IPS-20b (cell line): ENCODE measurements around the gene SUFU.

Experiments used
- H3K27ac ChIP-seq: one replicate; pipeline ENCODE4 v1.5.1; 2013; ENCODE audit warnings: low read length
- H3K27me3 ChIP-seq: 2 replicates; pipeline ENCODE4 v1.6.1; 2013; ENCODE audit warnings: mild to moderate bottlenecking, low read length, inconsistent platforms; ENCODE audit not compliant: insufficient read depth
- H3K36me3 ChIP-seq: 2 replicates; pipeline ENCODE4 v1.6.1; 2013; ENCODE audit warnings: low read depth, mild to moderate bottlenecking, inconsistent platforms, low read length, moderate library complexity; ENCODE audit not compliant: insufficient read depth
- H3K4me1 ChIP-seq: 2 replicates; pipeline ENCODE4 v1.6.1; 2013; ENCODE audit warnings: mild to moderate bottlenecking, control low read depth, inconsistent platforms, low read length, moderate library complexity; ENCODE audit not compliant: insufficient read depth
- H3K4me3 ChIP-seq: 2 replicates; pipeline ENCODE4 v1.5.1; 2013; ENCODE audit warnings: mild to moderate bottlenecking, low read length, inconsistent platforms
- H3K9ac ChIP-seq: 2 replicates; pipeline ENCODE4 v1.6.1; 2013; ENCODE audit warnings: low read depth, mild to moderate bottlenecking, inconsistent platforms, low read length, moderate library complexity
- H3K9me3 ChIP-seq: 2 replicates; pipeline ENCODE4 v1.6.1; 2013; ENCODE audit warnings: mild to moderate bottlenecking, low read depth, low read length, inconsistent platforms; ENCODE audit not compliant: insufficient read depth

The SUFU gene

DNA sequence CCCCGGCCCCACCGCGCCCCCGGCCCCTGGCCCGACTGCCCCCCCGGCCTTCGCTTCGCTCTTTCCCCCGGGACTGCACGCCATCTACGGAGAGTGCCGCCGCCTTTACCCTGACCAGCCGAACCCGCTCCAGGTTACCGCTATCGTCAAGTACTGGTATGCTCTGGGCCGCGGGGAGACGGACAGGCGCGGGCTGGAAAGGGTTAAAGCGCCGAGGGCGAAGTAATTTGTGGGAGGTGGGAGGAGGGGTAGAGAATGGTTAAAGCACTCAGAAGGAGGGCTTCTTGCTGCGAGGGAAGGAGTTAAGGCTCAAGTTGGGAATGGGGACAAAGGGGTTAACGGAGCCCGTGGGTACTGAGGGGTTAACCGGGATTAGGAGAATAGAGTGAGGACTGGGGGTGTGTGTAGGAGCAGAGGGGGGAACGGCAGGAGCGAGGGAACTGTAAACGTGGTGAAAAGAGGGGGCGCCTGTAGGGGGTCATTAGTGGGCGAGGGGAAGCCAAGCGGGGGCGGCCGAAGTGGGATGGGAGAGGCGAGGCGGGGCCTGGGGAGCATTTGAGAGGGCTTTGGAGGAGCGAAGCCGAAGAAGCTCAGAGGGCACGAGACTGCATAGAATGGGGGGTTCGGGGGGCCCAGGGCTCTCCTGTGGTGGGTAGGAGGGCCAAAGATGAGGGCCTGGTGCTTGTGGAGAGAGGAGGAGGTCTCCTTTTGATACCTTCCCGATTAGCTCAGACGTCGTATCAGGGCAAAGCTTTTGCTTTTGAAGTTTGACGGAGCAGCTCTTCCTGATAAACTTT is 605 bp downstream of the SUFU start:
- Histone ChIP-seq H3K4me3 (peak overlapping the region; percentile 87), H3K9me3 (no peaks in the 10 kb centered on the region), H3K27me3 (peaks cover 15% of the 10 kb centered on the region), H3K4me1 (peaks cover 5% of the 10 kb centered on the region), H3K27ac (no peak overlapping the region), H3K9ac (peak overlapping the region; percentile 69), H3K36me3 (peaks cover 12% of the 10 kb centered on the region)

GRCh38 chr10:102504976-102505300 is 1.2 kb downstream of the SUFU start:
- no peak overlapping the region for H3K27ac ChIP-seq
- no peaks in the 10 kb centered on the region for H3K9me3 ChIP-seq
- peaks cover 17% of the 10 kb centered on the region for H3K36me3 ChIP-seq
- peaks cover 5% of the 10 kb centered on the region for H3K4me1 ChIP-seq
- H3K4me3 ChIP-seq: peak overlapping the region; percentile 87
- peak overlapping the region; percentile 69; the same call in 1 of the 2 replicates for H3K9ac ChIP-seq
- peaks cover 15% of the 10 kb centered on the region for H3K27me3 ChIP-seq

DNA sequence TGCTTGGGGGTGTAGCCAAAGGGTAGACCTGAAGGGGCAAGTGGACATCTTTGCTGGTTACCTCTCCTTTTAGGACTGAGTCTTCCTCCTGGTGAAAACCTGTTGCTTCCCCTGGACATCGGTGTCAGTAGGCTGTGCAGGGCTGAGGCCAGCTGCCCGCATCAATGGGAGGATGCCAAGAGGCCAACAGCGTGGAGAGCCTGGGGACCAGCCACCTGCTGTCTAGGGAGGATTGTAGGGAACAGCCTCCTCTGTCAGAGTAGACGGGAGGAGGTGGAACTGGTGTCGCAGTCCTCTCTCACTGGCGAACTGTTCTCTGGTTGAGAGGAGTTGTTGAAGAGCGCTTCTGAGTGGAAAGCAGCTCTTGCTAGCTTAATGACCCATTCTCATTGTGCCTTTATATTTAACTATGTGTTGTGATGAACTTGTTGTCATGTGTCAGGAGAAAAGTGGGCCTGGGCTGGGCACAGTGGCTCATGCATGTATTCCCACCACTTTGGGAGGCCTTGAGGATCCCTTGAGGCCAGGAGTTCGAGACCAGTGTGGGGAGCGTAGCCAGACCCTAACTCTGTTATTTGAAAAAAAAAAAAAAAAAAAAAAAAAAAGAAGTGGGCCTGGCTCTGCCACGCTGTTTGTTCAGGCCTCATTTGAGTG is 1.8 kb downstream of the SUFU start:
- peak overlapping the region; percentile 87 for H3K4me3 ChIP-seq
- no peak overlapping the region for H3K9ac ChIP-seq
- H3K27ac ChIP-seq: no peak overlapping the region
- H3K27me3 ChIP-seq: peaks cover 15% of the 10 kb centered on the region
- H3K4me1 ChIP-seq: peaks cover 5% of the 10 kb centered on the region
- peaks cover 19% of the 10 kb centered on the region for H3K36me3 ChIP-seq
- no peaks in the 10 kb centered on the region for H3K9me3 ChIP-seq

GRCh38 chr10:102507521-102507920 is 3.7 kb downstream of the SUFU start:
- Histone ChIP-seq H3K27ac (no peak overlapping the region), H3K9ac (no peak overlapping the region), H3K9me3 (no peaks in the 10 kb centered on the region), H3K36me3 (peaks cover 28% of the 10 kb centered on the region), H3K4me3 (no peak overlapping the region), H3K4me1 (peaks cover 5% of the 10 kb centered on the region), H3K27me3 (peaks cover 15% of the 10 kb centered on the region)

DNA sequence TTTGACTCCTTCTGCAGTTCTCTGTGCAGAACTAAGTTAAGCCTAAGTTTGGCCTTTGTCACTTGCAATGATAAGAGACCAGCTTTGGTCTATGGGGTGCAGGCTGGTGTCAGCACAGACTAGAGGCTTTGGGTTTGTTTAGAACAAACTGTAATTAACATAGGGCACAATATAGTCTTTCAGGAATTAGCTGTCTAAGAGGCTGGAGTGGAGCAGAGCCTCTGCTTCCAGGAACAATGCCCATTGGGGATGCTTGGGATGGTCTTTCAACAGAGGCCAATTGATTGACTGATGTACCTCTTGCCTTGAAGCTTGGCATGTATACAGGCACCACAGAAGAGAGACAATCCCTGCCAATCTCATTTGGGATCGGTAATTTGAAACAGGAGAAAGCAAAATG is 4.7 kb downstream of the SUFU start:
- Histone ChIP-seq H3K36me3 (peaks cover 31% of the 10 kb centered on the region), H3K27ac (no peak overlapping the region), H3K4me1 (peaks cover 5% of the 10 kb centered on the region), H3K4me3 (no peak overlapping the region), H3K27me3 (peaks cover 15% of the 10 kb centered on the region), H3K9me3 (no peaks in the 10 kb centered on the region), H3K9ac (no peak overlapping the region)

GRCh38 chr10:102509387-102509786 is 5.6 kb downstream of the SUFU start:
- no peak overlapping the region for H3K27ac ChIP-seq
- H3K4me3 ChIP-seq: no peak overlapping the region
- H3K4me1 ChIP-seq: peaks cover 5% of the 10 kb centered on the region; the same call in 1 of the 2 replicates
- peaks cover 37% of the 10 kb centered on the region for H3K36me3 ChIP-seq
- peaks cover 15% of the 10 kb centered on the region for H3K27me3 ChIP-seq
- H3K9me3 ChIP-seq: no peaks in the 10 kb centered on the region
- H3K9ac ChIP-seq: no peak overlapping the region

DNA sequence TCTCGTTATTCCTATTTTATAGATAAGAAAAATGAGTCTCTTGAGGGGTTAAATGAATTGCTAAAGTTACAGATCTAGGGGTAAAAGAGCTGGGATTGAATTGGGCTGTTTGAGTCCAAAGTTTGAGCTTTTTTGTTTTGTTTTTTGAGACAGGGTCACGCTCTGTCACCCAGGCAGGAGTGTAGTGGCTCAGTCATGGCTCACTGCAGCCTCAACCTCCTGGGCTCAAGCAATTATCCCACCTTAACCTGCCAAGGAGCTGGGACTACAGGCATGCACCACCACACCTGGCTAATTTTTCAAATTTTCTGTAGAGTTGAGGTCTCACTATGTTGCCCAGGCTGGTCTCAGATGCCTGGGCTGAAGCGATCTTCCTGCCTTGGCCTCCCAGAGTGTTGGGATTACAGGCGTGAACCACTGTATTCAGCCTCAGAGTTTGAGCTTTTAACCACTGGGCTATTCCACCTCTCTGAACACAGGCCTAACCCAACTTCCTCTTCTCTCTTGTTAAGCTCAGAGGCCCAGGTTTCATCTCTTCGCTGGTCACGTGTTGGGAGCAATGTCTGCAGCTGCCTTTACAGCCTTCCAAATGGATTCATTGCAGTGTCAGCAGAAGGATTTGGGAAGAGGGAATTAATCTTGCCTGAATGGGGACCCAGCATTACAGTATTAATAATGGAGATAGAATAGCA is 8.0 kb downstream of the SUFU start:
- H3K4me3 ChIP-seq: no peak overlapping the region
- H3K9me3 ChIP-seq: no peaks in the 10 kb centered on the region
- H3K27ac ChIP-seq: no peak overlapping the region
- H3K36me3 ChIP-seq: peaks cover 39% of the 10 kb centered on the region
- H3K9ac ChIP-seq: no peak overlapping the region
- no peaks in the 10 kb centered on the region for H3K4me1 ChIP-seq
- no peaks in the 10 kb centered on the region for H3K27me3 ChIP-seq

GRCh38 chr10:102514487-102515311 is 10.9 kb downstream of the SUFU start:
- Histone ChIP-seq H3K27me3 (no peaks in the 10 kb centered on the region; the same call in 1 of the 2 replicates), H3K36me3 (peaks cover 29% of the 10 kb centered on the region; the same call in 1 of the 2 replicates)

GRCh38 chr10:102515724-102516123 is 12.0 kb downstream of the SUFU start:
- no peak overlapping the region for H3K4me3 ChIP-seq
- no peak overlapping the region for H3K27ac ChIP-seq
- no peak overlapping the region for H3K9ac ChIP-seq
- no peaks in the 10 kb centered on the region; the same call in 1 of the 2 replicates for H3K27me3 ChIP-seq
- peaks cover 24% of the 10 kb centered on the region; the same call in 1 of the 2 replicates for H3K36me3 ChIP-seq
- H3K4me1 ChIP-seq: no peaks in the 10 kb centered on the region
- H3K9me3 ChIP-seq: no peaks in the 10 kb centered on the region

More at GRCh38 chr10:102514487-102515311, 10.9 kb downstream of the SUFU start:
- H3K4me3 ChIP-seq: no peak overlapping the region
- no peak overlapping the region for H3K27ac ChIP-seq
- no peaks in the 10 kb centered on the region for H3K9me3 ChIP-seq
- no peak overlapping the region for H3K9ac ChIP-seq
- no peaks in the 10 kb centered on the region for H3K4me1 ChIP-seq

DNA sequence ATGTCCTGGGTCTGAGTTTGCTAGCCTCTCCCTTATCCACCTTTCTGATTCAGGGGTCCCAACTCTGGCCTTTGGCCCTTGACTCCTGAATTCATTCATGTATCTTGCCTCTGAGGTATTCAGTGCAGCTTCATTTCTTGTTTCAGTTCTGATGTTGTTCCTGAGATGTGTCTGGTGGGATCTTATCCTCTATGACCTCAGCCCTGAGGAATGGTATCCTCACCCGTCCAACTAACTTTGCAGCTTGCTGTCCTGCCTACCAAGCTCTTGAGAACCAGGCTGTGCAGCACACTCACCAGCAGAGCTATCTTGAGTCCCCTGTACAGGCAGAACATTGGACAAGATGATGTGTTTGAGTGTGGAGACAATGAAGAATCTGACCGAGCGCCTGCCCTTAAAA is 13.8 kb downstream of the SUFU start:
- H3K9ac ChIP-seq: no peak overlapping the region
- H3K4me1 ChIP-seq: no peaks in the 10 kb centered on the region
- H3K9me3 ChIP-seq: no peaks in the 10 kb centered on the region
- H3K4me3 ChIP-seq: no peak overlapping the region
- no peaks in the 10 kb centered on the region; the same call in 1 of the 2 replicates for H3K27me3 ChIP-seq
- H3K36me3 ChIP-seq: peaks cover 15% of the 10 kb centered on the region; the same call in 1 of the 2 replicates
- no peak overlapping the region for H3K27ac ChIP-seq

- no peak overlapping the region for H3K4me3 ChIP-seq
- H3K9ac ChIP-seq: no peak overlapping the region
- H3K4me1 ChIP-seq: no peaks in the 10 kb centered on the region
- H3K27ac ChIP-seq: no peak overlapping the region
- no peaks in the 10 kb centered on the region for H3K9me3 ChIP-seq
- H3K27me3 ChIP-seq: no peaks in the 10 kb centered on the region; the same call in 1 of the 2 replicates
- H3K36me3 ChIP-seq: peaks cover 7% of the 10 kb centered on the region; the same call in 1 of the 2 replicates
These were observed 15.6 kb downstream of the SUFU start for GRCh38 chr10:102519246-102519825.
